Right atrium auricular region (tissue), 2 donors: Measurements from ENCODE around the gene DCK. TPM values are rescaled to one million over a fixed set of nuclear protein-coding genes. Genes with fewer than 3 reads are reported as not detected.
"Not testable (repeated sequence)": the region's sequence is repeated elsewhere in the genome, so short reads cannot be mapped to it uniquely, and the experiment has no call there.

Experiments used
- DNase-seq: peaks from one replicate; pipeline ENCODE4 v3.0.0-alpha.2; 2019; ENCODE audit warnings: low spot score
- H3K27ac ChIP-seq, 2 donors: fragments of 200-600 bp; sonication (generic); 1 replicate in 1 of 2; 2 replicates in 1 of 2; pipeline ENCODE4 v1.5.1; 2016 to 2019
- H3K27me3 ChIP-seq, 2 donors: fragments of 200-600 bp; sonication (generic); one replicate each; pipeline versions ENCODE4 v1.5.1 to v1.6.0; 2017 to 2019
- H3K36me3 ChIP-seq: fragments of 200-600 bp; sonication (generic); one replicate; pipeline ENCODE4 v1.5.1; 2016
- H3K4me1 ChIP-seq, 2 donors: fragments of 200-600 bp; sonication (generic); one replicate each; pipeline versions ENCODE4 v1.5.1 to v1.6.0; 2017 to 2019
- H3K4me3 ChIP-seq, 2 donors: fragments of 200-600 bp; sonication (generic); 1 replicate in 1 of 2; 2 replicates in 1 of 2; pipeline ENCODE4 v1.5.1; 2017 to 2019; ENCODE audit warnings: mild to moderate bottlenecking in 1 of 2, moderate library complexity in 1 of 2
- H3K9me3 ChIP-seq, 2 donors: fragments of 200-600 bp; sonication (generic); one replicate each; pipeline ENCODE4 v1.5.1; 2019
- CTCF ChIP-seq, 2 donors: fragments of 200-600 bp; sonication (generic); IDR thresholded peaks; one replicate each; pipeline ENCODE4 v1.5.1; 2019; ENCODE audit warnings: antibody characterized with exemption in 2 of 2
- total RNA-seq, 2 donors: library from RNA; depleted of rRNA; stranded (reverse); fragments of >200 nt; gene quantifications; one replicate each; pipeline ENCODE4 v1.1.0, GENCODE V29; 2016

Gene DCK
- total RNA-seq, 2 donors from 2014 or later = 7.7 to 8.2 TPM

GRCh38 chr4:71011451-71011850 is 18.0 kb downstream of the DCK start:
- no peak overlapping the region for H3K27ac ChIP-seq
- no peaks in the 10 kb centered on the region for H3K27me3 ChIP-seq
- no peaks in the 10 kb centered on the region for H3K36me3 ChIP-seq
- no peak for DNase-seq
- no peak for TF ChIP-seq CTCF (IDR thresholded peaks at IDR 0.05)
- no peak overlapping the region for H3K4me3 ChIP-seq
- H3K9me3 ChIP-seq = no peaks in the 10 kb centered on the region
- H3K4me1 ChIP-seq = no peaks in the 10 kb centered on the region

DNA sequence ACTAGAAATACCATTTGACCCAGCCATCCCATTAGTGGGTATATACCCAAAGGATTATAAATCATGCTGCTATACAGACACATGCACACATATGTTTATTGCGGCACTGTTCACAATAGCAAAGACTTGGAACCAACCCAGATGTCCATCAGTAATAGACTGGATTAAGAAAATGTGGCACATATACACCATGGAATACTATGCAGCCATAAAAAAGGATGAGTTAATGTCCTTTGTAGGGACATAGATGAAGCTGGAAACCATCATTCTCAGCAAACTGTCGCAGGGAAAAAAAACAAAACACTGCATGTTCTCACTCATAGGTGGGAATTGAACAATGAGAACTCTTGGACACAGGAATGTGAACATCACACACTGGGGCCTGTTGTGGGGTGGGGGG is 23.9 kb downstream of the DCK start:
- not testable (repeated sequence) for H3K27ac ChIP-seq, H3K36me3 ChIP-seq, H3K4me1 ChIP-seq, H3K9me3 ChIP-seq, H3K4me3 ChIP-seq, DNase-seq, H3K27me3 ChIP-seq

DNA sequence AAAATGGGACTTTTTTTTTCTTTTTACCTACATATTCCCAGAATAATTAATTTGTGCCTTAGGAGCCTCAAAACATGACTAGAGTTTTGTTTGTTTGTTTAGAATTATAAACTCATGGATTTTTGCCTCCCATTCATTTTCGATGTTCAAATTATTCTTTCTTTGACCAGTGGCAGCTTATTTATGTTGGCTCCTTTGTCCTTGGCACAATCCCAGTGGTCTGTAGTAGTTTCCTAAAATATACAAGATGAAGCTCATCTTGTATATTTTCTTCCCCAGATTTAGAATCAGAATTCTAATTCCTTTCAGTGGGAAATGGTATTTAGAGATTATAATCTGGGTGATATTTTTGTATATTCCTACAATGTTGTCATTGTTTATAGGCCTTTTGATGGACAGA is 27.2 kb downstream of the DCK start:
- Histone ChIP-seq H3K4me1 (no peaks in the 10 kb centered on the region), H3K36me3 (no peaks in the 10 kb centered on the region), H3K4me3 (no peak overlapping the region), H3K27ac (no peak overlapping the region), H3K27me3 (no peaks in the 10 kb centered on the region), H3K9me3 (no peaks in the 10 kb centered on the region)
- DNase-seq = no peak
- no peak for TF ChIP-seq CTCF (IDR thresholded peaks at IDR 0.05)

GRCh38 chr4:71025654-71026053 is 32.2 kb downstream of the DCK start:
- Histone ChIP-seq H3K4me3 (no peak overlapping the region), H3K4me1 (no peaks in the 10 kb centered on the region), H3K36me3 (no peaks in the 10 kb centered on the region), H3K27me3 (no peaks in the 10 kb centered on the region), H3K9me3 (no peaks in the 10 kb centered on the region), H3K27ac (no peak overlapping the region)
- TF ChIP-seq CTCF (IDR thresholded peaks at IDR 0.05) = no peak
- no peak for DNase-seq

DNA sequence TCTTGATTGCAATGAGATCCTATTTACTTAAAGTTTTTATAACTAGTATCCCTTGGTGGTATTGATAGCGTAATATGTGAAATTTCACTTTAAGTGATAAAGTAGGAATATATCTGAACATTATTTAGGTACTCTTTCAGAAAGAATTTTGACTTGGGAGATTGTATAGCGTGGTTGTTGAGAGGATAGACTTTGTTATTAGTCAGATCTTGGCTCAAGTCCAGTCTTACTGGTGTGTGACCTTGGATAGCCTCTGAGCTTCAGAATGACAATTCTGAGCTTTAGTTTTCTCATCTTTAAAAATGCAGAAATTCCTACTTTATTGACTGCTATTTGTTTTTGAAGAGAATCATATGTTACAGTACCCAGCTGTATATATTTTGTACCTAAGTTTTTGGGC is 32.6 kb downstream of the DCK start:
- DNase-seq = no peak
- TF ChIP-seq CTCF (IDR thresholded peaks at IDR 0.05) = no peak
- Histone ChIP-seq H3K9me3 (no peaks in the 10 kb centered on the region), H3K27ac (no peak overlapping the region), H3K36me3 (no peaks in the 10 kb centered on the region), H3K27me3 (no peaks in the 10 kb centered on the region), H3K4me1 (no peaks in the 10 kb centered on the region), H3K4me3 (no peak overlapping the region)

GRCh38 chr4:71027611-71028010 is 34.2 kb downstream of the DCK start:
- Histone ChIP-seq H3K9me3 (no peaks in the 10 kb centered on the region), H3K4me3 (no peak overlapping the region), H3K27me3 (no peaks in the 10 kb centered on the region), H3K4me1 (no peaks in the 10 kb centered on the region), H3K27ac (no peak overlapping the region), H3K36me3 (no peaks in the 10 kb centered on the region)
- no peak for TF ChIP-seq CTCF (IDR thresholded peaks at IDR 0.05)
- no peak for DNase-seq
